Measurements from ENCODE around the gene MRPS18C.
"Not testable (repeated sequence)": the region's sequence is repeated elsewhere in the genome, so short reads cannot be mapped to it uniquely, and the experiment has no call there.

Gene MRPS18C

DNA sequence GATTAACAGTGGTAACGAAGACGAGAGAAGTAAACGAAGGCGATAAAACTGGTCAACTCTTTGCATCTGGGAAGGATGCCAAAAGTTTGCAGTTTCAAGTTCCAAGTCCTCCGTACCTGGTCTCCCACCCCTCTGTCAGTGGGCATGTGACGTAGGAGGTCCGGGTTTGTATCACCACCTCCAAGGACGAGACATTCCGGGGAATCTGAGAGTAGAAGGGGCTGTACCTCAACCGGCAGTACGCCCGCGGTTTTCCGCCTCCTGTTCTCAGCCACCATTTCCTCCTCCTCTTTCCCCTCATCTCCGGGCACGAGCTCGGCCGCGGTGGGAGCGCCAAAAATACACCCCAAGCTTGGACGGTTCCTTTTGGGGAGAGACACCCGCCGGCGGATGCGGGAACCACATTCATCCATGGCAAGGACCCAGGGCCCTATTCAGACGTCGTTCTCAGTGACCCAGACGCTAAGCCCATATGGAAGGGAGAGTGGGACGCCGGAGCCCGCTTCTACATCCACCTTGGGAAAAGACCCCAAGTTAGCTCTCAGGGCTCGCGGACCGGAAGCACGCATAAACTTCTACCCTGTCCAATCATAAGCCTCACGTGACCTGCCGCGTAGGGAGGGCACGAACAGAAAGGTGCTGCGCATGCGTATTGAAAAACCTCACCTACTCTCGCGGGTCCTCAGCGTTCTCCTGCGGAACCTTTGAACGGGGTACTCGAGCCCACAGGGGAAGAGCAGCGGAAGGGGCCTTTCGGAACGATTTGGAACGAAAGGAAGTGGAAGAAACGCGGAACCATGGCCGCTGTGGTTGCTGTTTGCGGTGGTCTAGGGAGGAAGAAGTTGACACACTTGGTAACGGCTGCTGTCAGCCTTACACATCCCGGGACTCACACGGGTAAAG lies at the start of gene MRPS18C, which contains the start of gene HELQ:
MRPS18C (plus strand) TSS at position 778 of the 903 bp plus-strand sequence; CDS start at position 798, 20 bp downstream.
HELQ (minus strand) TSS at position 543 of the 903 bp plus-strand sequence; CDS start at position 413, 130 bp downstream.
- DNase-seq, result peak; percentile 96

GRCh38 chr4:83408908-83409307 lies 47.0 kb upstream of the MRPS18C start:
- no peak for DNase-seq

DNA sequence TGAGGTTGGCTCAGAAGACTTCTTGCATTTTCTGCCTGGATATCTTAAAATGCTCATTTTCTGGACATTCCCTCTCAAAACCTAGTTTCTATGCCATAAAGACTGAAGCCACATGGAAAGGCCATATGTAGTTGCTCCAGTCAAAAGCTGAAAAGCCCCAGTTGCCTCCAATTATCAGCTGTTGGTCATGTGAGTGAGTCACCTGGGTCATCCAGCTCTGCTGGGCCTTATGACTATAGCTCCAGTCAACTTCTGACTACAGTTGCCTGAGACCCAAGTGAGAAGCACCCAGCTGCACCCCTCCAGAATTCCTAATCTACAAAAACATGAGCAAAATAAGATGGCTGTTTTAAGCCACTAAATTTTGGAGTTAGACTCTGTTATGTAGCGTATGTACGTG lies 42.2 kb upstream of the MRPS18C start:
- no peak for DNase-seq

GRCh38 chr4:83417566-83417965 lies 38.3 kb upstream of the MRPS18C start:
- DNase-seq, result no peak

- DNase-seq, result no peak
Measured at GRCh38 chr4:83418211-83418610, 37.6 kb upstream of the MRPS18C start.

DNA sequence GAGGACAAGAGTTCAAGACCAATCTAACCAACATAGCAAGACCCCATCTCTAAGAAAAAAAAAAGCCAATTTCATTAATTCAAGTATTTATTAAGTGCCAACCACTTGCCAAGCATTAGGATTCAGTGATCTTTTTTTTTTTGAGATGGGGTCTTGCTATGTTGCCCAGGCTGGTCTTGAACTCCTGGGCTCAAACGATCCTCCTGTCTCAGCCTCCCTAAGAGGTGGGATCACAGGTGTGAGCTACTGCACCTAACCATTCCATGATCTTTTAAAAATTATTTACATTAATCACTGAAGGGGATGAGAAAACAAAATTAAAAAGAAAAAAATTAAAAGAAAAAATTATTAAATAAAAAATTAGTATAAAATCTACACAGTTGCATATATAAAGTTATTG lies 24.7 kb upstream of the MRPS18C start:
- no peak for DNase-seq

- no peak for DNase-seq
Measured at GRCh38 chr4:83436680-83437079, 19.2 kb upstream of the MRPS18C start.

GRCh38 chr4:83438719-83439118 lies 17.1 kb upstream of the MRPS18C start:
- DNase-seq, result no peak

GRCh38 chr4:83440148-83440814 lies 15.6 kb upstream of the MRPS18C start:
- DNase-seq, result no peak

DNA sequence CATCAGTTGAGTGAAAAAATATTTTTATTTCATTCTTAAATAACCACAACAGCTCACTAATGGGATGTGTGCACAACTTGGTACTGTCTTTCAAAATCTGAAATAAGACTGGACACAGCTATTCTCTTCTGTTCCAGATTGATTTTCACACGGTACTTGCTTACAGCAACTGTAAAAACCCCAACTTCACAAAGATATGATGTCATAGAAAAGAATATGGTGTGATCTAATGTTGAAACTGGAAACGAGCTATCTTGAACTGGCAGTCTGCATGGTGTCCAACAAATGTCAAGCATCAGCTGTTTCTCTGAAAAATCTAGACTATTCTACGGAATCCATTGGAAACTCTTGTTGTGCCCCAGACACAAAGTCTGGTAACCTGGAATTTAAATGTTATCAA lies 15.0 kb upstream of the MRPS18C start:
- no peak for DNase-seq

DNA sequence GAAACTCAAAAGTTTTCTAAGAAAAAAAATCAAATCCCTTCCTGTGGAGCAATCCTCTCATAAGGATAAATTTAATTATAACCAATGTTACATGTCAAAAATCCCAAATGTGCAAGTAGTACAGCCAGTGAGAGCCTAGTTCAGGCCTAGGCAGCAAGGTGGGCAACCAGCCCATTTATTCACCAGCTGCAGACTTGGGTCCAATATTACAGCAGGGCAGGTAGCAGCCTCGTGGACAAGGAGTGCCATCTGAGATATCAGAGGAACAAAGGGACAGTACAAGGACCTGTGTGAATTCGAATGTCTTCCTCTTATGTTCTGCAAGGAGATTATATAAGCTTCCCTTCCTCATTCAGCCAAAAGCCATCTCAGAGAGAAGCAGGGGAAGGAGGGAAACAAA lies 6.8 kb upstream of the MRPS18C start:
- no peak for DNase-seq

GRCh38 chr4:83454686-83455085 lies 1.2 kb upstream of the MRPS18C start:
- DNase-seq, result no peak

DNA sequence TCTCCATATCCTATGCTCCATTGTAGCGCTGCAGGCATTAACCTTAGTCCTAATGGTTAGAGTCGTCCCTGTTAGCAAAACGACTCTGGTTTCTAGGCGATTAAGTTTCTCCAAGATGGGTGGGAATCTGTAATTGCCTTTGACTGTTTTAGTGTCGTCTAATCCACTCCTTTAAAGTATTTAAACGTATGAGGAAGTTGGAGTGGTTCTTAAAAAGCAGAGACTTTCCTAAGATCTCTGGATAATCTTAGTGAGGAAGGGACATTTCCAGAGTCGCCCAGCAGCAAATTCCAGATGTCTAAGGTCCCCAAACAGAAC lies 285 bp downstream of the MRPS18C start:
- DNase-seq, result no peak

- no peak for DNase-seq
Measured at GRCh38 chr4:83473423-83473822, 17.6 kb downstream of the MRPS18C start.

DNA sequence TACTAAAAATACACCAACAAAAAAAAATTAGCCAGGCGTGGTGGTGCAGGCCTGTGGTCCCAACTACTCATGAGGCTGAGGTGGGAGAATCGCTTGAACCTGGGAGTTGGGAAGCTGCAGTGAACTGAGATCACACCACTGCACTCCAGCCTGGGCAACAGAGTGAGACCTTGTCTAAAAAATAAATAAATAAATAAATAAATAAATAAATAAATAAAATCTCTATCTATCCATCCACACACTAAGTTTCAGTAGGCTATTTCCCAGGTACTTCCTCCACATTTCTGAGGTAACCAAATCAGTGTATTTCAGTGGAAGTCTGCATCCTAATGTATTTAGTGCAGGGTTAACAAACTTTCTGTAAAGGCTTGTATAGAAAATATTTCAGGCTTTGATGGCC lies 18.1 kb downstream of the MRPS18C start:
- no peak for DNase-seq

- peak; percentile 96 for DNase-seq
Measured at GRCh38 chr4:83484500-83485461, 28.9 kb downstream of the MRPS18C start, which contains the start of gene ABRAXAS1. ABRAXAS1 (minus strand) TSS chr4:83485100; CDS start chr4:83485072, 28 bp downstream.

DNA sequence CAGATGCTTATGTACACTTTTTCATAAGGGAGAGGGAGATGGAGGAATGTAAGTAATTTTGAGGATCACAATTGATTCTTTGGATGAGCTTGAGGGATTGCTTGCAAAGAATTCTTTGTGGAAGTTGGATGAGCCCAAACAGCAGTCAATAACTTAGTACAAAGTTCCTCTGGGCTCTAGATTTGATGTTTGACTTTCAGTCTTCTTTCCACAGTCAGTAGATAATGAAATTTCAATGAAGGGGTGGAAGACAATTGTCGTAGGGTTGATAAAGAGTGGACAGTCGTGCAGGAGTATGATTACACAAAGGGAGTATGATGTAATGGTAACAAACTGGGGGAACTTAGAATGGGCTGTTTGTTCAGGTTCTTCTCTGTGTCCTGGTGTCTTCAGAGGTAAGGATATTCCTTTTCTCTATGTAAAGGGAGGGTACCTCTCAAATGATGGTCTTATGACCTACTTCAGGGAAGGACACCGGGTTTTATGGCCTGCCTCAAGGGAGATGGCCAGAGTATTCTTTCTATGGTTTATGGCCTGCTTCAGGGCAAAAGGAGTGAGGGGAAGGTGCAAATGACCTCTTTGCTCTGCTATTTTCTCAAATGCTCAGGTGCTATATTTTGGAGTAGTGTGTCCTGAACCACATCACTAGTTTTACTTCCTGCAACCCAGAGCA lies 30.7 kb downstream of the MRPS18C start:
- DNase-seq, result no peak

DNA sequence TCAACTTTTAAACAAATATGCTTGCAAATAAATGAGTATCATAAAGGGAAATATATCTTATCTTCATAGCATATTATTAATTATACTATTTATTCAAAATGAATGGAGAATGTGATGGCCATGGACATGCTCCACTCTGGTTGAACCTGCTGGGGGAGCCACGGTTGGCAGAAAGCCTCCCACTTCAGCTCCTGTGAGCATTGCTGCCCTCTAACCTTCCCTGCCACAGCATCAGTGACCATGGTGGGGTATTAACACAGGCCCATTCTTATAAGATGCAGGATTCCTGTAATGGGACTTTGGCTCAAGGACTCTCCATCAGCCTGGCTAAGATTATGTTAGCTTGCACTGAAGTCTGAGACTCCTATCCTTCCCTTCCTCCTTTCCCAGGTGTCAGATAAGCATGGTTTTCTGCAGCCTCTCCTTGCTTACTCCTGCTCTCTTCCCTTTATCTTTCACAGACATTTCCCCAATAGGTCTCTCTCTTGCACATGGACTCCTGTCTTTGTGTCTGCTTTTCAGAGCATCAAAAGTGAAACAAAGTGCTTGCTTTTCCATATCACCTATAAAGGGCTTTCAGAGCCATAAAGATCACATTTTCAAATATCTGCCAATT lies 34.0 kb downstream of the MRPS18C start:
- no peak for DNase-seq

GRCh38 chr4:83490876-83491450 lies 35.1 kb downstream of the MRPS18C start:
- no peak for DNase-seq

DNA sequence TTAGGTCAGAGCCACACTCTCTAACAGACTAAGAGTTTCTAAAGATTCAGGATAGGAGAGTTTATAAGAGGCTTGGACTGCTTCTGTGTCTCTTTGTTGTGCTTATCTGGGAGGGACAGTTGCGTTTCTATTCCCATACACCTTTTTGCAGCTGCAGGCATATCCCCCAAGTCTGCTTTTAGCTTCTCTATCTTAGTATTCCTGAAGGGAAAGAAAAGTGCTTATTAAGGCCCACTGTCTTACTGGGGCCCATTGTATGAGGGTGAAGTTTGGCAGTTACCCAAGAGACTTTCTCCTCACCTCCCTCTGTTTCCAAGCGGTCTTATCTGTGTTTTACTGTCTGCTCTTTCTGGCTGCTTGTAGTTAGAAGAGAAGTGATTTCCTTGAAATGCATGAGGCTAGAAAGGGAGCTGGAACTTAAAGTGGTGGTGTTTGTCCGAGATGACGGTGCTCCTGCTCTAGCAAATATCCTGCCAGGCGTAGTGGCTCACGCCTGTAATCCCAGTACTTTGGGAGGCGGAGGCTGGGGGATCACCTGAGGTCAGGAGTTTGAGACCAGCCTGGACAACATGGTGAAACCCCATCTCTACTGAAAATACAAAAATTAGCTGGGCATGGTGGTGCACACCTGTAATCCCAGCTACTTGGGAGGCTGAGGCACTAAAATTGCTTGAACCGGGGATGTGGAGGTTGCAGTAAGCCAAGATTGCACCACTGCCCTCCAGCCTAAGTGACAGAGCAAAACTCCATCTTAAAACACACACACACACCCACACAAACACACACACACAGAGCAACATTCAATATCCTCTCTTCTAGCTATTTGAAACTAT lies 40.4 kb downstream of the MRPS18C start:
- not testable (repeated sequence) for DNase-seq
